ENCODE data around the gene SH3RF3.
A peak's percentile ranks its signal among the peaks of the same experiment; 100 is the strongest.

The SH3RF3 gene

GRCh38 chr2:109447251-109447661 is 318.3 kb downstream of the SH3RF3 start:
- DNase-seq: no peak

GRCh38 chr2:109447776-109448175 is 318.8 kb downstream of the SH3RF3 start:
- no peak for DNase-seq

- no peak for DNase-seq
Measured at GRCh38 chr2:109448207-109448606, 319.2 kb downstream of the SH3RF3 start.

- peak; percentile 69 for DNase-seq
Measured at GRCh38 chr2:109448946-109449788, 320.2 kb downstream of the SH3RF3 start.

GRCh38 chr2:109450574-109451273 is 321.7 kb downstream of the SH3RF3 start:
- no peak for DNase-seq

GRCh38 chr2:109451671-109452070 is 322.7 kb downstream of the SH3RF3 start:
- DNase-seq: no peak

- no peak for DNase-seq
Measured at GRCh38 chr2:109452318-109453305, 323.6 kb downstream of the SH3RF3 start.

- DNase-seq: no peak
Measured at GRCh38 chr2:109453371-109453995, 324.5 kb downstream of the SH3RF3 start.

- DNase-seq: no peak
Measured at GRCh38 chr2:109454304-109454703, 325.3 kb downstream of the SH3RF3 start.

- no peak for DNase-seq
Measured at GRCh38 chr2:109454765-109455394, 325.9 kb downstream of the SH3RF3 start.

- no peak for DNase-seq
Measured at GRCh38 chr2:109455731-109456691, 327.0 kb downstream of the SH3RF3 start.

GRCh38 chr2:109456776-109457175 is 327.8 kb downstream of the SH3RF3 start:
- no peak for DNase-seq

- no peak for DNase-seq
Measured at GRCh38 chr2:109457366-109457765, 328.4 kb downstream of the SH3RF3 start.

- DNase-seq: no peak
Measured at GRCh38 chr2:109457794-109458193, 328.8 kb downstream of the SH3RF3 start.

GRCh38 chr2:109458512-109458911 is 329.5 kb downstream of the SH3RF3 start:
- DNase-seq: no peak

- DNase-seq: no peak
Measured at GRCh38 chr2:109459485-109459884, 330.5 kb downstream of the SH3RF3 start.

GRCh38 chr2:109460553-109461324 is 331.7 kb downstream of the SH3RF3 start:
- no peak for DNase-seq

GRCh38 chr2:109463236-109463635 is 334.2 kb downstream of the SH3RF3 start:
- no peak for DNase-seq

GRCh38 chr2:109463891-109464290 is 334.9 kb downstream of the SH3RF3 start:
- no peak for DNase-seq

All from hematopoietic multipotent progenitor cell treated with erythropoietin and hydrocortisone succinate and interleukin-3 and kit ligand, for 6 days (in vitro differentiated cells).